ENCODE results near the gene BACH1.
"Not testable (repeated sequence)": the region's sequence is repeated elsewhere in the genome, so short reads cannot be mapped to it uniquely, and the experiment has no call there.

The BACH1 gene

GRCh38 chr21:29343519-29343918 is 44.8 kb downstream of the BACH1 start:
- no peak for DNase-seq (ENCODE audit: low read depth in 1 of 2, low spot score in 1 of 2)

- DNase-seq (ENCODE audit: low read depth in 1 of 2, low spot score in 1 of 2): no peak
Observed at GRCh38 chr21:29346281-29346680, 47.6 kb downstream of the BACH1 start.

DNA sequence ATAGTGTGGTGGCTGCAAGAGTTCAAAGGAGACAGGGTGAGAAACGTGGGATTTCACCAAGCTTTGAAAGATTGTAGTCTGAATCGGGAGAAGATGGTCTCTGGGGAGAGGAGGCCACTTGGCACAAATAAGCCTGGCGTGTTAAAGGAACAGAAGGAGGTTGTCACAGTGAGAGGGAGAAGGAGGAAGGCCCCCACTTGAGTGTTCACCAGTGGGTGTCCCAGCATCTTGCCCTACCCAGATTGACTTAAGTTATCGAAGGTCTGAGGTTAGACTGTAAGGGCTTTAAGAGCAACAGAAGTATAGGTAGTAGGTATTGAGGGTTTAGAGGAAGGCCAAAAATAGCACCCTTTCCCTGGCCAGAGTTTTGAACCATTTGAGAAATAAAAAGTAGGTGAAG is 48.0 kb downstream of the BACH1 start:
- DNase-seq (ENCODE audit: low read depth in 1 of 2, low spot score in 1 of 2): no peak

DNA sequence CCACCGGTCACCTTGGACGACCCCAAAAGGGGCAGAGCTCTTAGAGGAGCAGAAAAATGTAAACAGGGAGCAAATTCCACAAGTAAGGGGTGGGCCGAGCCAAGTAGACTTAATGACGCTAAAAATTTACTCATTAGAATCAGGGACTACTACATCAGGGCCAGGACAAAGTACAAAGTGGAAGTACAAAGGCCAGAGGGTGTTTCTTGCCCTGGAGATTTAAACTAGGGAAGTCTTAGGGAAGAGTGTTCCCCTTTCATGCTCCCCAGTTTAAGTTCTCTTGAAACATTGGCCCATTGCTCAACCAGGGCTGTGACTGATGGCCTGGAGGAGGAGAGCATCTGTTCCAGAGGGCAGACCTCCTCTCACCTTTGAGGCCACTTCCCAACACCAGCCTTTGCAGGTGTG is 48.6 kb downstream of the BACH1 start:
- no peak for DNase-seq (ENCODE audit: low read depth in 1 of 2, low spot score in 1 of 2)

DNA sequence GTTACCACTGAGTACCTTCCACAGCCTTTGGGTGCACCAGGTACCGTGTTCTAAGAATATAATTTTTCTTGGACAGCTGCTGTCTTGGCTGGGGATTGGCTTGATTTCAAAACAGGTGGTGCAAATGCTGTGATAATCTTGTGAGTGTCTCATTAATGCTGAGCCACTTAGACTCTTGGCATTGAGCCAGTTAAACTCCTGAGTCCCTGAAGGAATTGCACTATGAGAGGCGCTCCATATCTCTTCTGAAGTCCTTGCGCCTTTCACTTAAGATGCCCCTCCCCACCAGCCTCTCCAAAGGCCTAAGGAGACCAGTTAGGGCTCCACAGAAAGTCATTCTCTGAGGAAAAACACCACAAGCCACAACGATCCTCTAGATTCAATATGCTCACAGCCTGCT is 51.0 kb downstream of the BACH1 start:
- DNase-seq (ENCODE audit: low read depth in 1 of 2, low spot score in 1 of 2): no peak

DNA sequence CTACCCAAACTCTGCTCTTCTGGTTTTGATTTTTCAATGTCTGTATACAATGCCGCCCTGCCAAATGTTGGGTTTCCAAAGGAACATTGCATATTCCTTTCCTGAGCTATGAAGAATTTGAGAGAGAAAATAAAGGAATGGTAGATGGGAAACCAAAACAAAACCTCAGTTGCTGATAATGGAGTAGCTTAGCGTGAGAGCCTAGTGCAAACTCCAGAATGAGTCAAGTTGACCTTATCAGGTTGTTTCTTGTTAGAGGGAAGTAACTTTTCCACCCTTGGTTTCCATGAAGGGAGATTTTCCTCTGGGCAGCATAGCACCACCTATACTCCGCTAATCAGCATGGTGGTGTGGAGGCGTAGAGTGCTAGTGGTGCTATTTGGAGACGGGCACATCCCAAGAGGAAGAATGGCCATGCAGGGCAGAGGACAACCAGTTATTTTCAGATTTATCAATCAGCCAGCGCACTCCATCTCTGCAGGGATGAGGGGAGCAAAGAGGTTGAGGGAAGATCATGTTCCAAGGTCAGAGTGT is 51.6 kb downstream of the BACH1 start:
- no peak for DNase-seq (ENCODE audit: low read depth in 1 of 2, low spot score in 1 of 2)

DNA sequence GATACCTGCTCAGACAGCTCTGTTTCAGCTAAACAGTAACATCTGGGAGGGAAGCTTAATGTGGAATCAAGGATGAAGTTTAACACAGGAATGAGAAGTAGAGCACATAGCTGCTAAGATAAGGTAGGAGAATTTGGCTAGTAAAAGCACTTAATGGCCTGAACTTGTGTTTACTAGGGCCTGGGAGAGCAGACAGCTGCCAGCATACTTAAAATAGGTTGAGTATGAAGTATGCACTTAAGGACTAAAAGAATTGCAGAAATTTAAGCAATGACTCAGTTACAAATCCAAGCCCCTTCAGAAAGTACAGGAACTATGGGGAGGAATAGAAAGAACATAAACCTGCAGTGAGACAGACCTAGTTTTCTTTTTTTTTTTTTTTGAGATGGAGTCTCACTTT is 53.0 kb downstream of the BACH1 start:
- DNase-seq (ENCODE audit: low read depth in 1 of 2, low spot score in 1 of 2): no peak

DNA sequence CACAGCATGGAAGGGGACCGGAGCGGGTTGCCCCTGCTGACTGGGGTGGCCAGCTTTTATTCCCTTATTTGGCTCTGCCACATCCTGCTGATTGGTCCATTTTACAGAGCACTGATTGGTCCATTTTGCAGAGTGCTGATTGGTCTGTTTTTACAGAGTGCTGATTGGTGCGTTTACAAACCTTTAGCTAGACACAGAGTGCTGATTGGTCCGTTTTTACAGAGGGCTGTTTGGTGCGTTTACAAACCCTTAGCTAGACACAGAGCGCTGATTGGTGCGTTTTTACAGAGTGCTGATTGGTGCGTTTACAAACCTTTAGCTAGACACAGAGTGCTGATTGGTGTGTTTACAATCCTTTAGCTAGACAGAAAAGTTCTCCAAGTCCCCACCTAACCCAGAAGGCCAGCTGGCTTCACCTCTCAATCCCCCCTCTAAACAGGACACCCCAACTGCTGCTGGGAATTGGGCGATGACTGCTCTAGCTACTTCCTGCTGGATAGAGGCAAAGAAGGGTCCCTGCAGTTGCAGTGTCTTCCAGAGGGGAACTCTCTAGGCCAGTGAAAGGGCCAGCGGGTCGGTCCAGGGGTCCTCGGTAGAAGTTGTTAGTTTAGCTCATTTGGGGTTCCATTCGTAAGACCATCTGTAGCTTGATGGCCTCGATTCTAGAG is 56.5 kb downstream of the BACH1 start:
- DNase-seq (ENCODE audit: low read depth in 1 of 2, low spot score in 1 of 2): not testable (repeated sequence)

GRCh38 chr21:29356291-29356690 is 57.6 kb downstream of the BACH1 start:
- not testable (repeated sequence) for DNase-seq (ENCODE audit: low read depth in 1 of 2, low spot score in 1 of 2)

DNA sequence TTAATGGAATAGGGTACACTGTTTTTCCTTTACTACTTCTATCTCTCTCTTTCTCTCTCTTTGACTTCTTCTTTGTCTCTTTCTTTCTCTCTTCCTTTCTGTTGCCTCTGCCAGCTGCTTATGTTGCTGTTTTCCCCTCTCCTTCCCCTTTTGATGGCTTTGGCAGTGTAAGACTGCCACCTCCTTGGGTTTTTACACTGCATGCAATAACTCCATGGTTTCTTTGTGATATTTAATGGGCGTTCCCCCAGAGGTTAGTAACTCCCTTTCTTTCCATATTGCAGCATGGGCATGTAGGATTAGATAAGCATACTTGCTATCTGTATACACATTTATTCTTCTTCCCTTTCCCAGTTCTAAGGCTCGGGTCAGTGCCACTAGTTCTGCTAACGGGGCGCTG is 58.1 kb downstream of the BACH1 start:
- DNase-seq (ENCODE audit: low read depth in 1 of 2, low spot score in 1 of 2): not testable (repeated sequence)

- DNase-seq (ENCODE audit: low read depth in 1 of 2, low spot score in 1 of 2): no peak
Observed at GRCh38 chr21:29359718-29360117, 61.0 kb downstream of the BACH1 start.

- no peak for DNase-seq (ENCODE audit: low read depth in 1 of 2, low spot score in 1 of 2)
Observed at GRCh38 chr21:29360799-29361765, 62.4 kb downstream of the BACH1 start.

DNA sequence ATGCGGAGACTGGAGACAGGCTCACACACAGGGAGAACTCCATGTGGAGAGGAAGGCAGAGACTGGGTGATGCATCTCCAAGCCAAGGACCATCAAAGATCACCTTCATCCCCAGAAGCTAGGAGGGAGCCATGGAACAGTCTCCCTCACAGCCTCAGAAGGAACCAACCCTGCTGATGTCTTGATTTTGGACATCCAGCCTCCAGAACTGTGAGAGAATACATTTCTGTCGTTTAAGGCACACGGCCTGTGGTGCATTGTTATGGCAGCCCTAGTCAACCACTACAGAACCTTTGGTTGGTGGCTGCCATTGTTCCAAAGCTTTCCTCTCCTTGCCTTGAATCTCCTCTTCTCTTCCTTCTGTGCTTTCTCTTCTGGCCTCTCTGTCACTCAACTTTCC is 64.0 kb downstream of the BACH1 start:
- no peak for DNase-seq (ENCODE audit: low read depth in 1 of 2, low spot score in 1 of 2)

DNA sequence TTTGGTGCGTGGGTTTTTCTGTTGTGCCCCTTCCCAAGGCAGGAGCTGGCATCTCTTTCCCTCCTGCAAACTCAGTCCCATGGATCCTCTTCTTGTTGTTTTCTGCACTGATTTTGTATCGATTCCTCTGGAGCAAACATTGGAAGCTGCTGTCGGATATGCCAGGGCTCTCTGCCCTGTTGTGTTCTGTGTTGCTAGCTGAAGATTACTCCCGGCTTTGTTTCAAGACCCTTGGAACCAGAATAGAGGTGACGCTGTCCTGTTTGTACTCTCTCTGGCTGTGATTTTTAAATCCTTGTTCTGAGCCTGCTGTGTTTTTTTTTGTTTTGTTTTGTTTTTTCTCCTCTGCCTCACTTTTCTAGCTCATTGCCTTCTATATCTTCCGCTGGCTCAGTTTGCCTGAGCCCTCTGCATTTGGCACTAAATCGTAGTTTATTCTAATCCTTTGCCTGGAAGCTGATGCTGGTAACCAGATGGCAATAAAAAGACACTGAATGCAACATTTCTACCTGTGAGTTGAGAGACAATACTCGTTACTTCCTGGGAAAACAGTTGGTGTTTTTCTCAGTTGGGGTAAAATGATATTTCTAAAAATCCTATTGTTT is 67.0 kb downstream of the BACH1 start:
- DNase-seq (ENCODE audit: low read depth in 1 of 2, low spot score in 1 of 2): no peak

- no peak for DNase-seq (ENCODE audit: low read depth in 1 of 2, low spot score in 1 of 2)
Observed at GRCh38 chr21:29366532-29366931, 67.8 kb downstream of the BACH1 start.

GRCh38 chr21:29367335-29367734 is 68.6 kb downstream of the BACH1 start:
- no peak for DNase-seq (ENCODE audit: low read depth in 1 of 2, low spot score in 1 of 2)

GRCh38 chr21:29368906-29369305 is 70.2 kb downstream of the BACH1 start:
- no peak for DNase-seq (ENCODE audit: low read depth in 1 of 2, low spot score in 1 of 2)

GRCh38 chr21:29371464-29371863 is 72.7 kb downstream of the BACH1 start:
- peak in 1 of 2 donors; percentile 9 for DNase-seq (ENCODE audit: low read depth in 1 of 2, low spot score in 1 of 2)

GRCh38 chr21:29372063-29372802 is 73.5 kb downstream of the BACH1 start:
- DNase-seq (ENCODE audit: low read depth in 1 of 2, low spot score in 1 of 2): peak in 1 of 2 donors; percentile 69

GRCh38 chr21:29374481-29374880 is 75.8 kb downstream of the BACH1 start:
- no peak for DNase-seq (ENCODE audit: low read depth in 1 of 2, low spot score in 1 of 2)

DNA sequence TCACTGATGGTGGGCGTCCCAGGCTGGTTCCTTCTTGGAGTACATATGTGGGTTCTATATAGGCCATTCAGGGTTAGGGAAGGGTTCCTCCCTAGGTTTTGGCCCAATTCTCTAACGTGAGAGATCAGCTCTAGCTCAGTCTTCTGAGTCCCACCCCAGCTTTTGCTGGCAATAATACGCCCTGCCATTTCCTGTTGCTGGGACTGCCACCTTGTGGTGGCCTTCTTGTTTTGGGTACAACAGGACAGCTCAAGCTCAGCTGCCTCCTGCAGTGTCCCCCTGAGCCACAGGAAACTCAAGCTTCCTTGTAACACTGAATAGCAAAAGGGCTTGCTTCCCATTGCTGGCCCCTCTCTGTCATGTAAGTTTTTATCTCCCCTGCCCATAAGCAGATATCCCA is 77.8 kb downstream of the BACH1 start:
- peak in 1 of 2 donors; percentile 23 for DNase-seq (ENCODE audit: low read depth in 1 of 2, low spot score in 1 of 2)
